Neuronal stem cell (in vitro differentiated cells): ENCODE measurements around the gene HOXA3.

Experiments used
- DNase-seq: peaks from one replicate; pipeline ENCODE4 v3.0.0-alpha.2; 2013; ENCODE audit warnings: low spot score
- H2AFZ ChIP-seq: one replicate; pipeline ENCODE4 v1.6.1; 2013; ENCODE audit warnings: mild to moderate bottlenecking, low read length, inconsistent platforms
- H2AK5ac ChIP-seq: 2 replicates; pipeline ENCODE4 v1.6.1; 2013; ENCODE audit warnings: low read depth, mild to moderate bottlenecking, inconsistent platforms, low read length, moderate library complexity, mixed read lengths
- H2BK120ac ChIP-seq: 2 replicates; pipeline ENCODE4 v1.6.1; 2013; ENCODE audit warnings: low read depth, mild to moderate bottlenecking, inconsistent platforms, low read length, moderate library complexity, mixed read lengths
- H2BK12ac ChIP-seq: one replicate; pipeline ENCODE4 v1.6.1; 2013; ENCODE audit warnings: low read length, inconsistent platforms
- H2BK15ac ChIP-seq: 2 replicates; pipeline ENCODE4 v1.6.1; 2013; ENCODE audit warnings: mild to moderate bottlenecking, low read length, inconsistent platforms, mixed read lengths
- H2BK5ac ChIP-seq: one replicate; pipeline ENCODE4 v1.6.1; 2013; ENCODE audit warnings: inconsistent platforms, mild to moderate bottlenecking, low read length, moderate library complexity
- H3K14ac ChIP-seq: one replicate; pipeline ENCODE4 v1.6.1; 2013; ENCODE audit warnings: low read length, inconsistent platforms
- H3K18ac ChIP-seq: 2 replicates; pipeline ENCODE4 v1.6.1; 2013; ENCODE audit warnings: low read length, inconsistent platforms
- H3K23ac ChIP-seq: 2 replicates; pipeline ENCODE4 v1.6.1; 2013; ENCODE audit warnings: low read depth, mild to moderate bottlenecking, mixed read lengths, low read length, inconsistent platforms; ENCODE audit not compliant: poor library complexity
- H3K27ac ChIP-seq: replicated peaks from 3 replicates; pipeline ENCODE4 v1.5.1; 2013; ENCODE audit warnings: low read length, inconsistent platforms
- H3K27me3 ChIP-seq, 3 experiments: 2 replicates each; pipeline ENCODE4 v1.6.1; 2013; ENCODE audit warnings: low read length in 3 of 3, mild to moderate bottlenecking in 2 of 3, inconsistent platforms in 1 of 3, low read depth in 1 of 3, mixed read lengths in 1 of 3, moderate library complexity in 1 of 3; ENCODE audit not compliant: control insufficient read depth in 3 of 3, insufficient read depth in 3 of 3
- H3K36me3 ChIP-seq, 2 donors: replicated peaks in 1 of 2; 2 replicates each; pipeline ENCODE4 v1.6.1; 2013; ENCODE audit warnings: low read length in 2 of 2; ENCODE audit not compliant: control insufficient read depth in 2 of 2, insufficient read depth in 2 of 2
- H3K4ac ChIP-seq: 2 replicates; pipeline ENCODE4 v1.6.1; 2013; ENCODE audit warnings: inconsistent platforms, mild to moderate bottlenecking, low read length, moderate library complexity
- H3K4me1 ChIP-seq, 2 donors: 1 replicate in 1 of 2; 2 replicates in 1 of 2; pipeline ENCODE4 v1.6.1; 2013; ENCODE audit warnings: low read length in 2 of 2, low read depth in 1 of 2; ENCODE audit not compliant: control insufficient read depth in 2 of 2, insufficient read depth in 1 of 2
- H3K4me2 ChIP-seq: one replicate; pipeline ENCODE4 v1.6.1; 2013; ENCODE audit warnings: mild to moderate bottlenecking, low read length, inconsistent platforms; ENCODE audit not compliant: insufficient read depth, poor library complexity, severe bottlenecking
- H3K4me3 ChIP-seq, 2 donors: 2 replicates each; pipeline ENCODE4 v1.5.1; 2013; ENCODE audit warnings: low read length in 2 of 2, mild to moderate bottlenecking in 2 of 2, inconsistent platforms in 1 of 2, moderate library complexity in 1 of 2
- H3K79me1 ChIP-seq: one replicate; pipeline ENCODE4 v1.6.1; 2013; ENCODE audit warnings: low read depth, mild to moderate bottlenecking, inconsistent platforms, low read length, moderate library complexity
- H3K9ac ChIP-seq: one replicate; pipeline ENCODE4 v1.6.1; 2013; ENCODE audit warnings: mild to moderate bottlenecking, low read depth, low read length, inconsistent platforms; ENCODE audit not compliant: poor library complexity
- H3K9me3 ChIP-seq, 2 donors: replicated peaks in 1 of 2; 2 replicates each; pipeline versions ENCODE3 to v1.6.1; 2013; ENCODE audit warnings: low read length in 2 of 2, mild to moderate bottlenecking in 2 of 2, inconsistent platforms in 1 of 2, low read depth in 1 of 2, mixed read lengths in 1 of 2, moderate library complexity in 1 of 2; ENCODE audit not compliant: control insufficient read depth in 2 of 2, insufficient read depth in 1 of 2
- H4K8ac ChIP-seq: one replicate; pipeline ENCODE4 v1.6.1; 2013; ENCODE audit warnings: low read depth, mild to moderate bottlenecking, inconsistent platforms, low read length, moderate library complexity
- H4K91ac ChIP-seq: one replicate; pipeline ENCODE4 v1.6.1; 2013; ENCODE audit warnings: low read length, low read depth, mild to moderate bottlenecking, inconsistent platforms; ENCODE audit not compliant: poor library complexity
- WGBS, 2 donors: extraction: QIAGEN DNeasy Blood & Tissue Kit; methylation state at CpG; one replicate each; pipeline ENCODE4 v1.1.7; 2013; ENCODE audit warnings: missing lambda C conversion rate in 2 of 2, mixed read lengths in 1 of 2; ENCODE audit not compliant: insufficient read length in 2 of 2, insufficient replicate concordance in 1 of 2; ENCODE audit errors: extremely low coverage in 2 of 2; 5-methylcytosine and 5-hydroxymethylcytosine counted together

The HOXA3 gene

GRCh38 chr7:27124096-27124901, 28.1 kb downstream of the HOXA3 start:
- no peak overlapping the region for H3K23ac ChIP-seq
- no peak overlapping the region for H3K14ac ChIP-seq
- H4K8ac ChIP-seq: no peak overlapping the region
- WGBS, 2 donors: no CpG with 5 or more reads among the region's 43 CpGs
- H2BK120ac ChIP-seq: no peak overlapping the region
- no peaks in the 10 kb centered on the region for H3K79me1 ChIP-seq
- H3K18ac ChIP-seq: no peak overlapping the region
- H3K4me1 ChIP-seq: no peaks in the 10 kb centered on the region
- H3K27ac ChIP-seq: no peak overlapping the region
- no peak overlapping the region for H3K4ac ChIP-seq
- no peak overlapping the region for H2AK5ac ChIP-seq
- H3K27me3 ChIP-seq: peaks cover 49 to 99% (median 96%) of the 10 kb centered on the region in 3 experiments
- H3K4me3 ChIP-seq: peak overlapping the region in 1 of 2 donors; percentile 31
- H2AFZ ChIP-seq: peak overlapping the region; percentile 59
- H3K4me2 ChIP-seq: no peak overlapping the region
- H3K9ac ChIP-seq: no peak overlapping the region
- no peak overlapping the region for H2BK5ac ChIP-seq
- DNase-seq: no peak
- H3K9me3 ChIP-seq: peaks cover 0 to 5% of the 10 kb centered on the region in 2 donors
- H2BK12ac ChIP-seq: no peak overlapping the region
- no peak overlapping the region for H4K91ac ChIP-seq
- H2BK15ac ChIP-seq: no peak overlapping the region
- H3K36me3 ChIP-seq: no peaks in the 10 kb centered on the region

DNA sequence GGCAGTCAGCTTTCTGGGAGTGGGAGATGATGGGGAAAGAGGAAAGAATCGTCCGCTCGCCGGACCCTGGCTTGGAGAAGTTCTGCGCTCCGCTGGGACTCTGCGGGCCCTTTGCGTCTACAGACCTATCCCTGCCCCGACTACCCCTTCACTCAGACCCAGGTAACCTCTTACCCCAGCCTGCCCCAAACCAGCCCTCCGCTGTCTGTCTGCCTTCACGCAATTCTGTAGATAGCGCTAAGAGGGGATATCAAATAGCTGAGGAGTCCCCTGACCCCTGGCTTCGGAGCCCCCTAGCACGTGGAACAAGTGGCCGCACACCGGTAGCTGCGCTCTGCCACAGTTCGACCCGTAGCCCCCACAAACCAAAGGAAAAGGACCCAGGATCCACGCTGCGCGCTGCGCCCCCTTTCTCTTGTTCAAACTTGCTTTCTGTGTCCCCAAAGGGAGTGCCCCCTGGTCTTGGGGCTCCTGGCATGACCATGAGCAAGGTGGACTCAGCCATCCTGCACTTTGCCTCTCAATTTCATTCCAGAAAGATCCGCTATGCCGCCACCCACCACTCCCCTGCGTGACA, 28.8 kb downstream of the HOXA3 start:
- peaks cover 46 to 99% (median 96%) of the 10 kb centered on the region in 3 experiments for H3K27me3 ChIP-seq
- no peak overlapping the region for H3K4me2 ChIP-seq
- no peak overlapping the region for H2AK5ac ChIP-seq
- H3K23ac ChIP-seq: no peak overlapping the region
- no peak overlapping the region for H3K14ac ChIP-seq
- H3K9ac ChIP-seq: no peak overlapping the region
- H3K18ac ChIP-seq: no peak overlapping the region
- H2BK5ac ChIP-seq: no peak overlapping the region
- H2BK15ac ChIP-seq: no peak overlapping the region
- no peaks in the 10 kb centered on the region for H3K36me3 ChIP-seq
- DNase-seq: no peak
- H3K4ac ChIP-seq: no peak overlapping the region
- peak overlapping the region in 1 of 2 donors; percentile 3 for H3K4me3 ChIP-seq
- no peaks in the 10 kb centered on the region for H3K4me1 ChIP-seq
- H2BK120ac ChIP-seq: no peak overlapping the region
- H2AFZ ChIP-seq: no peak overlapping the region
- no peaks in the 10 kb centered on the region for H3K79me1 ChIP-seq
- H3K9me3 ChIP-seq: peaks cover 0 to 4% of the 10 kb centered on the region in 2 donors
- WGBS, 2 donors: no CpG with 5 or more reads among the region's 26 CpGs
- H2BK12ac ChIP-seq: no peak overlapping the region
- no peak overlapping the region for H4K8ac ChIP-seq
- no peak overlapping the region for H4K91ac ChIP-seq
- no peak overlapping the region for H3K27ac ChIP-seq

GRCh38 chr7:27123007-27123476, 29.3 kb downstream of the HOXA3 start:
- Histone ChIP-seq H3K23ac (no peak overlapping the region), H2BK120ac (no peak overlapping the region), H3K14ac (no peak overlapping the region), H3K36me3 (no peaks in the 10 kb centered on the region), H3K27me3 (peaks cover 47 to 99% (median 96%) of the 10 kb centered on the region in 3 experiments), H3K4me3 (no peak overlapping the region), H3K18ac (no peak overlapping the region), H3K9ac (no peak overlapping the region), H4K8ac (no peak overlapping the region), H3K27ac (no peak overlapping the region), H2AK5ac (no peak overlapping the region), H3K4ac (no peak overlapping the region), H2BK5ac (no peak overlapping the region), H3K9me3 (peaks cover 0 to 4% of the 10 kb centered on the region in 2 donors), H3K4me1 (no peaks in the 10 kb centered on the region), H2BK12ac (no peak overlapping the region), H2BK15ac (no peak overlapping the region), H3K4me2 (no peak overlapping the region), H3K79me1 (no peaks in the 10 kb centered on the region), H2AFZ (no peak overlapping the region), H4K91ac (no peak overlapping the region)
- WGBS, 2 donors: no CpG with 5 or more reads among the region's 14 CpGs
- DNase-seq: no peak
